ENCODE results near the gene SCLT1.

SCLT1 gene

DNA sequence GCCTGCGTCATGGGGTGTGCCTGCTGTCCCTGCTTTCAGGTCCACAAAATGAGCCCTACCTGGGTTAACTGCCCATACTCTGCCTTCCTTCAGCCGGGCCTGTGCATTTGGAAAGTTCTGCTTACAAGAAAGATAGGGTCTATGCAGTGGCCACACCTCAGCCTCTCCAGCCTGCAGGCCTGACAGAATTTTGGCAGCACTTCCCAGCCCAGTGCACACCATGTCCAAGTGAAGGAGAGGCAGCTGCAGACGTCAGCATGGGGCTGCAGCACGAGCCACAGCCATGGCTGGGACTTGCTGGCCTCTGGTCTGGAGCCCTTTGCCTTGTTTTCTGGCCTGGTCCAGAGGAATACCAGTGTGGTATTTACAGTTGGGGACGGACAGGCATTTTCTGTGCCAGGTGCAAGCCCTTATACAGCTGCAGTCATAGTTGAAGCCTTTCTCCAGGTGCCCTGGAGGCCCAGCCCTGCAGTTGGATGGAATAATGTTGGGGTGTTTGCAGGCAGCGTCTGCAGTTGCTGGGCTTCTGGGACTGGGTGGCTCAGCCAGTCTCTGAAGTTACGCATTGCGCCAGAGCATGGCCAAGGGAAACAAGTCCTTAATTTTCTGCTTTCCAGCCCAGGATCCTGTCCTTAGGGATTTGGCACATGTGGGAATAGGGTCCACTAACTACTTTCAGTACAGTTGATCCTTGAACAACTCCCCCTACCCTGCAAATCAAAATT, 257.7 kb downstream of the SCLT1 start:
- DNase-seq: no peak

Measured in NCI-H69 (cell line).